ENCODE results near the gene CNIH4.
"Not testable (repeated sequence)": the region's sequence is repeated elsewhere in the genome, so short reads cannot be mapped to it uniquely, and the experiment has no call there.

DNA sequence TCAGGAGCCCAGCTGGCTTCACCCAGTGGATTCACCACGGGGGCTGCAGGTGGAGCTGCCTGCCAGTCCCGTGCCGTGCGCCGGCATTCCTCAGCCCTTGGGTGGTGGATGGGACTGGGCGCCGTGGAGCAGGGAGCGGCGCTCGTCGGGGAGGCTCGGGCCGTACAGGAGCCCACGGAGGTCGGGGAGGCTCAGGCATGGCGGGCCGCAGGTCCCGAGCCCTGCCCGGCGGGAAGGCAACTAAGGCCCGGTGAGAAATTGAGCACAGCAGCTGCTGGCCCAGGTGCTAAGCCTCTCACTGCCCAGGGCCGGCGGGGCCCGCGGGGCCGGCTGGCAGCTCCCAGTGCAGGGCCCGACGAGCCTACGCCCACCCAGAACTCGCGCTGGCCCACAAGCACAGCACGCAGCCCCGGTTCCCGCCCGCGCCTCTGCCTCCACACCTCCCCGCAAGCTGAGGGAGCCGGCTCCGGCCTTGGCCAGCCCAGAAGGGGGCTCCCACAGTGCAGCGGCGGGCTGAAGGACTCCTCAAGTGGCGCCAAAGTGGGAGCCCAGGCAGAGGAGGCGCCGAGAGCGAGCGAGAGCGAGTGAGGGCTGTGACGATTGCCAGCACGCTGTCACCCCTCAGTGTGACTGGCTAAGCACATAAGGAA lies 4.1 kb upstream of the CNIH4 start:
- TF ChIP-seq, protein P1, sequence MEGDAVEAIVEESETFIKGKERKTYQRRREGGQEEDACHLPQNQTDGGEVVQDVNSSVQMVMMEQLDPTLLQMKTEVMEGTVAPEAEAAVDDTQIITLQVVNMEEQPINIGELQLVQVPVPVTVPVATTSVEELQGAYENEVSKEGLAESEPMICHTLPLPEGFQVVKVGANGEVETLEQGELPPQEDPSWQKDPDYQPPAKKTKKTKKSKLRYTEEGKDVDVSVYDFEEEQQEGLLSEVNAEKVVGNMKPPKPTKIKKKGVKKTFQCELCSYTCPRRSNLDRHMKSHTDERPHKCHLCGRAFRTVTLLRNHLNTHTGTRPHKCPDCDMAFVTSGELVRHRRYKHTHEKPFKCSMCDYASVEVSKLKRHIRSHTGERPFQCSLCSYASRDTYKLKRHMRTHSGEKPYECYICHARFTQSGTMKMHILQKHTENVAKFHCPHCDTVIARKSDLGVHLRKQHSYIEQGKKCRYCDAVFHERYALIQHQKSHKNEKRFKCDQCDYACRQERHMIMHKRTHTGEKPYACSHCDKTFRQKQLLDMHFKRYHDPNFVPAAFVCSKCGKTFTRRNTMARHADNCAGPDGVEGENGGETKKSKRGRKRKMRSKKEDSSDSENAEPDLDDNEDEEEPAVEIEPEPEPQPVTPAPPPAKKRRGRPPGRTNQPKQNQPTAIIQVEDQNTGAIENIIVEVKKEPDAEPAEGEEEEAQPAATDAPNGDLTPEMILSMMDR (IDR thresholded peaks at IDR 0.05), result not testable (repeated sequence)
- not testable (repeated sequence) for TF ChIP-seq EZH2, EZH2phosphoT487 (IDR thresholded peaks at IDR 0.05)
